Neural cell (in vitro differentiated cells): ENCODE data around the gene RXFP3. TPM values are rescaled to one million over a fixed set of nuclear protein-coding genes. Genes with fewer than 3 reads are reported as not detected.
"Not testable (repeated sequence)": the region's sequence is repeated elsewhere in the genome, so short reads cannot be mapped to it uniquely, and the experiment has no call there.

Experiments
- H2AFZ ChIP-seq: fragments of 200-600, 300-800 bp; sonication (generic), shearing (Covaris generic); 2 replicates; pipeline ENCODE4 v1.6.0; 2014; ENCODE audit warnings: low read depth, mild to moderate bottlenecking, antibody characterized with exemption, low read length, moderate library complexity
- H3F3A ChIP-seq: fragments of 200-600 bp; shearing (Covaris generic); 2 replicates; pipeline ENCODE4 v1.6.1; 2016; ENCODE audit warnings: mild to moderate bottlenecking, moderate library complexity, mixed read lengths, antibody characterized with exemption, low read length; ENCODE audit not compliant: insufficient read depth, poor library complexity, severe bottlenecking
- H3K27ac ChIP-seq: fragments of 200-600, 300-800 bp; sonication (generic), shearing (Covaris generic); 2 replicates; pipeline ENCODE4 v1.5.1; 2014; ENCODE audit warnings: mild to moderate bottlenecking, low read length, moderate library complexity
- H3K27me3 ChIP-seq: fragments of 300-800, 200-600 bp; sonication (generic), shearing (Covaris generic); 2 replicates; pipeline ENCODE4 v1.6.0; 2014; ENCODE audit warnings: mild to moderate bottlenecking, low read depth, low read length, moderate library complexity; ENCODE audit not compliant: insufficient read depth
- H3K36me3 ChIP-seq: fragments of 300-800, 200-600 bp; sonication (generic), shearing (Covaris generic); 2 replicates; pipeline ENCODE4 v1.5.1; 2014; ENCODE audit warnings: mild to moderate bottlenecking, antibody characterized with exemption, low read length, moderate library complexity; ENCODE audit not compliant: insufficient read depth
- H3K4me2 ChIP-seq: fragments of 300-800, 200-600 bp; sonication (generic), shearing (Covaris generic); 2 replicates; pipeline ENCODE4 v1.6.0; 2014; ENCODE audit warnings: mild to moderate bottlenecking, low read length
- H3K4me3 ChIP-seq: fragments of 300-800, 200-600 bp; sonication (generic), shearing (Covaris generic); 2 replicates; pipeline ENCODE4 v1.5.1; 2014; ENCODE audit warnings: mild to moderate bottlenecking, low read length, moderate library complexity
- H3K79me2 ChIP-seq: fragments of 200-600 bp; shearing (Covaris generic); replicated peaks from 2 replicates; pipeline ENCODE4 v1.6.0; 2014; ENCODE audit warnings: mild to moderate bottlenecking, low read length, moderate library complexity; ENCODE audit not compliant: insufficient read depth
- H3K9ac ChIP-seq: fragments of 300-800, 200-600 bp; sonication (generic), shearing (Covaris generic); 2 replicates; pipeline ENCODE4 v1.6.1; 2016; ENCODE audit warnings: mild to moderate bottlenecking, low read length, mixed read lengths
- H3K9me2 ChIP-seq: fragments of 200-600 bp; shearing (Covaris generic); 2 replicates; pipeline ENCODE4 v1.6.1; 2016; ENCODE audit warnings: mild to moderate bottlenecking, low read length, mixed read lengths; ENCODE audit not compliant: insufficient read depth
- H3K9me3 ChIP-seq: fragments of 200-600, 300-800 bp; sonication (generic), shearing (Covaris generic); 2 replicates; pipeline ENCODE4 v1.6.1; 2016; ENCODE audit warnings: mild to moderate bottlenecking, mixed run types, low read length, moderate library complexity, mixed read lengths
- H4K20me1 ChIP-seq: fragments of 200-600 bp; shearing (Covaris generic); 2 replicates; pipeline ENCODE4 v1.6.1; 2016; ENCODE audit warnings: mild to moderate bottlenecking, mixed run types; ENCODE audit not compliant: insufficient read depth
- CTCF ChIP-seq: fragments of 450-650 bp; IDR thresholded peaks from 2 replicates; pipeline ENCODE4 v1.5.1; 2014; ENCODE audit warnings: antibody characterized with exemption, mild to moderate bottlenecking, moderate library complexity; ENCODE audit not compliant: poor library complexity, severe bottlenecking
- EP300 ChIP-seq: fragments of 450-650 bp; conservative IDR thresholded peaks from 2 replicates; pipeline ENCODE4 v1.6.1; 2014; ENCODE audit warnings: antibody characterized with exemption, mild to moderate bottlenecking, moderate library complexity; ENCODE audit not compliant: poor library complexity, severe bottlenecking
- EZH2 ChIP-seq: fragments of 200-600, 300-800 bp; shearing (Covaris generic), sonication (generic); IDR thresholded peaks from 2 replicates; pipeline ENCODE4 v1.6.1; 2014; ENCODE audit warnings: antibody characterized with exemption, low read length, borderline replicate concordance, mild to moderate bottlenecking; ENCODE audit not compliant: insufficient read depth, poor library complexity, severe bottlenecking
- MXI1 ChIP-seq: fragments of 450-650 bp; conservative IDR thresholded peaks from 2 replicates; pipeline ENCODE4 v1.6.1; 2014; ENCODE audit warnings: antibody characterized with exemption, mild to moderate bottlenecking; ENCODE audit not compliant: poor library complexity, severe bottlenecking
- POLR2AphosphoS5 ChIP-seq: IDR thresholded peaks from 2 replicates; pipeline ENCODE4 v1.6.1; 2012
- RAD21 ChIP-seq: fragments of 450-650 bp; conservative IDR thresholded peaks from 2 replicates; pipeline ENCODE4 v1.6.1; 2014; ENCODE audit warnings: antibody characterized with exemption, mild to moderate bottlenecking, moderate library complexity
- REST ChIP-seq: IDR thresholded peaks from 2 replicates; pipeline ENCODE4 v1.6.1; 2012; ENCODE audit warnings: borderline replicate concordance
- SMC3 ChIP-seq: fragments of 450-650 bp; conservative IDR thresholded peaks from 2 replicates; pipeline ENCODE4 v1.6.1; 2014; ENCODE audit warnings: antibody characterized with exemption, mild to moderate bottlenecking, moderate library complexity; ENCODE audit not compliant: poor library complexity
- TAF1 ChIP-seq: IDR thresholded peaks from 2 replicates; pipeline ENCODE4 v1.6.1; 2012; ENCODE audit warnings: low read depth
- polyA plus RNA-seq: library from polyadenylated mRNA; depleted of rRNA; stranded (reverse); fragments of >200 nt; gene quantifications from 2 replicates; pipeline ENCODE4 v1.2.3, GENCODE V29; 2014

Gene RXFP3
- polyA plus RNA-seq, 1 donor from 2014 or later = not detected

- H3K27ac ChIP-seq = no peak overlapping the region
- no peak overlapping the region for H3K9ac ChIP-seq
- H3K79me2 ChIP-seq = no peaks in the 10 kb centered on the region
- TF ChIP-seq REST (no peak), TAF1 (no peak), MXI1 (no peak), CTCF (no peak), POLR2AphosphoS5 (no peak), SMC3 (no peak), EP300 (no peak), RAD21 (no peak), EZH2 (no peak)
- no peaks in the 10 kb centered on the region for H3K27me3 ChIP-seq
- no peak overlapping the region for H2AFZ ChIP-seq
- H3K9me2 ChIP-seq = no peaks in the 10 kb centered on the region
- no peak overlapping the region for H3K4me3 ChIP-seq
- peaks cover 4% of the 10 kb centered on the region for H3K9me3 ChIP-seq
- no peaks in the 10 kb centered on the region for H3K36me3 ChIP-seq
- no peaks in the 10 kb centered on the region for H3F3A ChIP-seq
- no peak overlapping the region for H3K4me2 ChIP-seq
- no peaks in the 10 kb centered on the region for H4K20me1 ChIP-seq
These were observed 30.8 kb upstream of the RXFP3 start for GRCh38 chr5:33905381-33905780.

- H3K27me3 ChIP-seq, H3K4me3 ChIP-seq, H3K27ac ChIP-seq, H3F3A ChIP-seq, H4K20me1 ChIP-seq, H3K4me2 ChIP-seq, H3K9ac ChIP-seq, H3K79me2 ChIP-seq, H3K9me2 ChIP-seq, H3K9me3 ChIP-seq, H2AFZ ChIP-seq, H3K36me3 ChIP-seq: not testable (repeated sequence)
These were observed 29.9 kb upstream of the RXFP3 start for GRCh38 chr5:33906248-33906647.

GRCh38 chr5:33914844-33915243 lies 21.3 kb upstream of the RXFP3 start:
- not testable (repeated sequence) for H3K9me2 ChIP-seq, H3K27ac ChIP-seq, H3K36me3 ChIP-seq, H3K4me2 ChIP-seq, H3K79me2 ChIP-seq, H3K9ac ChIP-seq, H4K20me1 ChIP-seq, H3K4me3 ChIP-seq, H3K27me3 ChIP-seq, H2AFZ ChIP-seq, H3F3A ChIP-seq, H3K9me3 ChIP-seq
